Rectal smooth muscle tissue (tissue), 1 donor: Measurements from ENCODE around the gene SPRED2.

ENCODE experiments used
- H3K27ac ChIP-seq: one replicate; pipeline ENCODE4 v1.7.0; 2013; ENCODE audit warnings: low read depth, low read length, inconsistent platforms
- H3K27me3 ChIP-seq: one replicate; pipeline ENCODE4 v1.7.0; 2013; ENCODE audit warnings: low read length; ENCODE audit not compliant: control insufficient read depth, insufficient read depth
- H3K36me3 ChIP-seq: one replicate; pipeline ENCODE4 v1.7.0; 2013; ENCODE audit warnings: low read length; ENCODE audit not compliant: control insufficient read depth, insufficient read depth
- H3K4me1 ChIP-seq: one replicate; pipeline ENCODE4 v1.7.0; 2013; ENCODE audit warnings: low read length; ENCODE audit not compliant: control insufficient read depth, insufficient read depth
- H3K4me3 ChIP-seq: one replicate; pipeline ENCODE4 v1.7.0; 2013; ENCODE audit warnings: low read length
- H3K9ac ChIP-seq: one replicate; pipeline ENCODE4 v1.7.0; 2013; ENCODE audit warnings: low read length

SPRED2 gene

GRCh38 chr2:65277791-65278483 lies 154.5 kb downstream of the SPRED2 start:
- H3K27me3 ChIP-seq = no peaks in the 10 kb centered on the region
- H3K4me3 ChIP-seq = no peak overlapping the region
- H3K36me3 ChIP-seq = no peaks in the 10 kb centered on the region
- no peak overlapping the region for H3K9ac ChIP-seq
- H3K4me1 ChIP-seq = no peaks in the 10 kb centered on the region
- no peak overlapping the region for H3K27ac ChIP-seq

- Histone ChIP-seq H3K4me1 (no peaks in the 10 kb centered on the region), H3K36me3 (no peaks in the 10 kb centered on the region), H3K27ac (no peak overlapping the region), H3K9ac (no peak overlapping the region), H3K27me3 (no peaks in the 10 kb centered on the region), H3K4me3 (no peak overlapping the region)
These were observed 155.3 kb downstream of the SPRED2 start for GRCh38 chr2:65277118-65277517.

- Histone ChIP-seq H3K27me3 (no peaks in the 10 kb centered on the region), H3K36me3 (peaks cover 3% of the 10 kb centered on the region), H3K4me3 (no peak overlapping the region), H3K9ac (no peak overlapping the region), H3K27ac (no peak overlapping the region), H3K4me1 (no peaks in the 10 kb centered on the region)
These were observed 155.8 kb downstream of the SPRED2 start for GRCh38 chr2:65276609-65277008.

GRCh38 chr2:65275141-65275915 lies 157.1 kb downstream of the SPRED2 start:
- Histone ChIP-seq H3K36me3 (peaks cover 4% of the 10 kb centered on the region), H3K4me1 (no peaks in the 10 kb centered on the region), H3K27ac (no peak overlapping the region), H3K9ac (no peak overlapping the region), H3K27me3 (no peaks in the 10 kb centered on the region), H3K4me3 (no peak overlapping the region)

GRCh38 chr2:65273344-65273743 lies 159.1 kb downstream of the SPRED2 start:
- no peaks in the 10 kb centered on the region for H3K27me3 ChIP-seq
- H3K27ac ChIP-seq = no peak overlapping the region
- no peak overlapping the region for H3K4me3 ChIP-seq
- H3K9ac ChIP-seq = no peak overlapping the region
- H3K4me1 ChIP-seq = no peaks in the 10 kb centered on the region
- H3K36me3 ChIP-seq = peaks cover 7% of the 10 kb centered on the region

- H3K36me3 ChIP-seq = peaks cover 20% of the 10 kb centered on the region
- no peak overlapping the region for H3K4me3 ChIP-seq
- H3K9ac ChIP-seq = no peak overlapping the region
- H3K4me1 ChIP-seq = no peaks in the 10 kb centered on the region
- H3K27ac ChIP-seq = no peak overlapping the region
- H3K27me3 ChIP-seq = no peaks in the 10 kb centered on the region
These were observed 163.4 kb downstream of the SPRED2 start for GRCh38 chr2:65268957-65269356.

GRCh38 chr2:65267008-65267407 lies 165.4 kb downstream of the SPRED2 start:
- no peak overlapping the region for H3K9ac ChIP-seq
- H3K4me3 ChIP-seq = no peak overlapping the region
- no peaks in the 10 kb centered on the region for H3K27me3 ChIP-seq
- H3K4me1 ChIP-seq = no peaks in the 10 kb centered on the region
- no peak overlapping the region for H3K27ac ChIP-seq
- H3K36me3 ChIP-seq = peaks cover 20% of the 10 kb centered on the region

- Histone ChIP-seq H3K27ac (no peak overlapping the region), H3K36me3 (peaks cover 16% of the 10 kb centered on the region), H3K4me3 (no peak overlapping the region), H3K4me1 (no peaks in the 10 kb centered on the region), H3K27me3 (no peaks in the 10 kb centered on the region), H3K9ac (no peak overlapping the region)
These were observed 166.7 kb downstream of the SPRED2 start for GRCh38 chr2:65265671-65266045.

- H3K27ac ChIP-seq = no peak overlapping the region
- H3K9ac ChIP-seq = no peak overlapping the region
- no peaks in the 10 kb centered on the region for H3K27me3 ChIP-seq
- H3K36me3 ChIP-seq = peaks cover 16% of the 10 kb centered on the region
- no peak overlapping the region for H3K4me3 ChIP-seq
- no peaks in the 10 kb centered on the region for H3K4me1 ChIP-seq
These were observed 167.4 kb downstream of the SPRED2 start for GRCh38 chr2:65264821-65265670.

- no peak overlapping the region for H3K4me3 ChIP-seq
- no peak overlapping the region for H3K9ac ChIP-seq
- no peak overlapping the region for H3K27ac ChIP-seq
- no peaks in the 10 kb centered on the region for H3K27me3 ChIP-seq
- peaks cover 16% of the 10 kb centered on the region for H3K36me3 ChIP-seq
- H3K4me1 ChIP-seq = no peaks in the 10 kb centered on the region
These were observed 168.4 kb downstream of the SPRED2 start for GRCh38 chr2:65263986-65264385.

- Histone ChIP-seq H3K36me3 (peaks cover 12% of the 10 kb centered on the region), H3K9ac (no peak overlapping the region), H3K27me3 (no peaks in the 10 kb centered on the region), H3K27ac (no peak overlapping the region), H3K4me3 (no peak overlapping the region), H3K4me1 (no peaks in the 10 kb centered on the region)
These were observed 169.1 kb downstream of the SPRED2 start for GRCh38 chr2:65263262-65263661.

GRCh38 chr2:65261676-65262075 lies 170.7 kb downstream of the SPRED2 start:
- Histone ChIP-seq H3K4me1 (no peaks in the 10 kb centered on the region), H3K27ac (no peak overlapping the region), H3K36me3 (peaks cover 6% of the 10 kb centered on the region), H3K4me3 (no peak overlapping the region), H3K9ac (no peak overlapping the region), H3K27me3 (no peaks in the 10 kb centered on the region)
